Epithelial cell of esophagus (primary cell): ENCODE results near the gene ATP6V0B.

Experiments used
- DNase-seq: peaks from one replicate; pipeline ENCODE4 v3.0.0; 2010; ENCODE audit warnings: low read depth
- H3K4me3 ChIP-seq: 2 replicates; pipeline ENCODE4 v1.5.1; 2011; ENCODE audit warnings: mild to moderate bottlenecking, low read length, control low read depth
- TF ChIP-seq, protein P1 (sequence below): IDR thresholded peaks from 2 replicates; pipeline ENCODE4 v1.5.1; 2011; ENCODE audit warnings: low read depth, mild to moderate bottlenecking, low read length, control low read depth, inconsistent platforms; ENCODE audit not compliant: insufficient read depth; ENCODE audit errors: missing control alignments

ATP6V0B gene

DNA sequence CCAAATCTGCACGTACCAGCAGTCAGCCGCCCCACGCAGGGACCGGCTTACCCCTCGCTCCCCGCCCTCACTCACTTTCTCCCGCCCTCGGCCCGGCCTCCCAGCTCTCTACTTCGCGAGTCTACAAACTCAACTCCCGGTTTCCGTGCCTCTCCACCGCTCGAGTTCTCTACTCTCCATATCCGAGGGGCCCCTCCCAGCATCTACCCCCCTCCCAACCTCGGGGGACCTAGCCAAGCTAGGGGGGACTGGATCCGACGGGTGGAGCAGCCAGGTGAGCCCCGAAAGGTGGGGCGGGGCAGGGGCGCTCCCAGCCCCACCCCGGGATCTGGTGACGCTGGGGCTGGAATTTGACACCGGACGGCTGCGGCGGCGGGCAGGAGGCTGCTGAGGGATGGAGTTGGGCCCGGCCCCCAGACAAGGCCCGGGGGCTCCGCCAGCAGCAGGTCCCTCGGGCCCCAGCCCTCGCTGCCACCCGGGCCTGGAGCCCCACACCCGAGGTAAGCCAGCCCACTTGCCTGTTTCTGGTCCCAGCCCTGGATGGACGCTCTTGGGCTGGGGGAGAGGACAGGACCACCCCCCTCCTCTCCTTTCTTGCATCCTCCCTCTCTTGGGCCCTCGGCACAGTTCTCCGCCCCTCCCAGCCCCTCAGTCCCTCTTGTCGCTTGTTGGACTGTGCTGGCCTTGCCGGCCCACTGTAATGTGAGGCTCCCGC lies 41.2 kb upstream of the ATP6V0B start, which contains the start of gene ARTN:
TSS of gene ARTN (plus strand) at position 416 of the 715 bp plus-strand sequence. CDS start 1,856 bp downstream, outside the sequence.
- H3K4me3 ChIP-seq, result peak within 1 kb of the TSS; percentile 54
- TF ChIP-seq, protein P1, sequence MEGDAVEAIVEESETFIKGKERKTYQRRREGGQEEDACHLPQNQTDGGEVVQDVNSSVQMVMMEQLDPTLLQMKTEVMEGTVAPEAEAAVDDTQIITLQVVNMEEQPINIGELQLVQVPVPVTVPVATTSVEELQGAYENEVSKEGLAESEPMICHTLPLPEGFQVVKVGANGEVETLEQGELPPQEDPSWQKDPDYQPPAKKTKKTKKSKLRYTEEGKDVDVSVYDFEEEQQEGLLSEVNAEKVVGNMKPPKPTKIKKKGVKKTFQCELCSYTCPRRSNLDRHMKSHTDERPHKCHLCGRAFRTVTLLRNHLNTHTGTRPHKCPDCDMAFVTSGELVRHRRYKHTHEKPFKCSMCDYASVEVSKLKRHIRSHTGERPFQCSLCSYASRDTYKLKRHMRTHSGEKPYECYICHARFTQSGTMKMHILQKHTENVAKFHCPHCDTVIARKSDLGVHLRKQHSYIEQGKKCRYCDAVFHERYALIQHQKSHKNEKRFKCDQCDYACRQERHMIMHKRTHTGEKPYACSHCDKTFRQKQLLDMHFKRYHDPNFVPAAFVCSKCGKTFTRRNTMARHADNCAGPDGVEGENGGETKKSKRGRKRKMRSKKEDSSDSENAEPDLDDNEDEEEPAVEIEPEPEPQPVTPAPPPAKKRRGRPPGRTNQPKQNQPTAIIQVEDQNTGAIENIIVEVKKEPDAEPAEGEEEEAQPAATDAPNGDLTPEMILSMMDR, result no peak
- DNase-seq, result peak; percentile 69

DNA sequence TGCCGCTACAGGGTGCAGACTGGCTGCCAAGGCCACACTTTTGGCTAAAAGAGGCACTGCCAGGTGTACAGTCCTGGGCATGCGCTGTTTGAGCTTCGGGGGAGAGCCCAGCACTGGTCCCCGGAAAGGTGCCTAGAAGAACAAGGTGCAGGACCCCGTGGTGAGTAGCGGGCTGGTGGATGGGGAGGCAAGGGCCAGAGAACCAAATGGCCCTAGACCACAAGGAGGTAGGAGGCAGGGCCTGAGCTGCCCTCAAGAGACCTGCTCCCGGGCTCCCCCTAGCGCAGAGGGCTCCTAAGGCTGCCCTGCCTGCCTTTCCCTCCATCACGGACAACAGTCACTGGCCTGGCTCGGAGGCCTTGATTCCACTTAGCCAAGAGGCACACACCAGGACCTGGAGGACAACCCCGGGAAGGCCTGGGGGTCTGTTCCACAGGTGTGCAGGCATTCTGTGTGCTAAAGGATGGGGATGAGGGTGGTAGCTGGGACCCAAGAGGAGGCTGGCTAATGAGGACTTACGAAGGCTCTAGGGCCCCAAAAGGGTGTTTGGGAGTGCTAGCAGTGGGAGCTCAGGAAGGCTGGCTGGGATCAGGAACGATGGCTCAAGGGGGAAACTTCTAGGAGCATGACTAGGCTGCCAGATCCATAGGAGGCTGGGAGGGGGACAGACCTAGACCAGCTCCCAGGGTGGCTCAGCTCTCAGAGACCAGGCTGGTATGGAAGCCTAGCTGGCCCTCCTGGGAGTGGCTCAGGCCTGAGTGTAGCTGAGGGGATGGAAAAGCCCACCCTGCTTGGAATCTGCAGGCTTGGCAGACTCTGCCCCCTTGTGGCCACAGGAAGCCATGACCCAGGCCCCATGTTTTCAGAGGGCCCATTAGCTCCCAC lies 40.4 kb upstream of the ATP6V0B start:
- TF ChIP-seq, protein P1, result peak; percentile 91
- DNase-seq, result peak; percentile 80
- peak overlapping the region; percentile 54 for H3K4me3 ChIP-seq

DNA sequence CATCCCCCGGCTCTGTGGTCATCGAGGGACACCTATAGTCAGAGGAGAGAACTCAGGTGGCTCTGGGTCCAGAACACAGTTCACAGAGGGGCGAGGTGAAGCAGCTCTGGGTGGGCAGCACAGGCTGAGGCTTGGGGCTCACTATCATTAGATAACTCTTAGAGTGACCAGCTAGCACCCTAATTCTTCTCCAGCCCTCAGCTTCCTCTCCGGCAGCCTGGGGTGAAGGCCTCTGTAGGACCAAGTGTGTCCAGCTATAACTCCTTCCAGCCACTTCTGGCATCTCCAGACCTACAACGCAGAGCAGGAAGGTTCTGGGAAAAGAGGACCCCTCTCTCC lies 39.8 kb upstream of the ATP6V0B start:
- TF ChIP-seq, protein P1, result no peak
- DNase-seq, result no peak
- peak overlapping the region; percentile 54 for H3K4me3 ChIP-seq

DNA sequence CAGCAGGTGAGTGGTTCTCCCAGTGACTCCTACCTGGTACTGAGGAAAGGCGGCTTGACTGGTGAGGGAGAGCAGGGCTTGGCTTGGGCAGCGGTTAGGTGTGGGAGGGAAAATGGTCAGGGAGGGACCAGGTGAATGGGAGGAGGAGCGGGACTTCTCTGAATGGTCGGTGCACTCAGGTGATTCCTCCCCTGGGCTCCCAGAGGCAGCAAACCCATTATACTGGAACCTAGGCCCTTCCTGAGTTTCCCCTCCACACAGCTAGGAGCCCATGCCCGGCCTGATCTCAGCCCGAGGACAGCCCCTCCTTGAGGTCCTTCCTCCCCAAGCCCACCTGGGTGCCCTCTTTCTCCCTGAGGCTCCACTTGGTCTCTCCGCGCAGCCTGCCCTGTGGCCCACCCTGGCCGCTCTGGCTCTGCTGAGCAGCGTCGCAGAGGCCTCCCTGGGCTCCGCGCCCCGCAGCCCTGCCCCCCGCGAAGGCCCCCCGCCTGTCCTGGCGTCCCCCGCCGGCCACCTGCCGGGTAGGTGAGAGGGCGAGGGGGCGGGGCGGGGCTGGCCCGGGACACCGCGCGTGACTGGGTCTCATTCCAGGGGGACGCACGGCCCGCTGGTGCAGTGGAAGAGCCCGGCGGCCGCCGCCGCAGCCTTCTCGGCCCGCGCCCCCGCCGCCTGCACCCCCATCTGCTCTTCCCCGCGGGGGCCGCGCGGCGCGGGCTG lies 38.9 kb upstream of the ATP6V0B start:
- TF ChIP-seq, protein P1, result no peak
- peak overlapping the region; percentile 54 for H3K4me3 ChIP-seq
- DNase-seq, result peak; percentile 94

GRCh38 chr1:43936431-43937151 lies 38.2 kb upstream of the ATP6V0B start:
- H3K4me3 ChIP-seq, result peak overlapping the region; percentile 37
- DNase-seq, result peak; percentile 17
- TF ChIP-seq, protein P1, result no peak

DNA sequence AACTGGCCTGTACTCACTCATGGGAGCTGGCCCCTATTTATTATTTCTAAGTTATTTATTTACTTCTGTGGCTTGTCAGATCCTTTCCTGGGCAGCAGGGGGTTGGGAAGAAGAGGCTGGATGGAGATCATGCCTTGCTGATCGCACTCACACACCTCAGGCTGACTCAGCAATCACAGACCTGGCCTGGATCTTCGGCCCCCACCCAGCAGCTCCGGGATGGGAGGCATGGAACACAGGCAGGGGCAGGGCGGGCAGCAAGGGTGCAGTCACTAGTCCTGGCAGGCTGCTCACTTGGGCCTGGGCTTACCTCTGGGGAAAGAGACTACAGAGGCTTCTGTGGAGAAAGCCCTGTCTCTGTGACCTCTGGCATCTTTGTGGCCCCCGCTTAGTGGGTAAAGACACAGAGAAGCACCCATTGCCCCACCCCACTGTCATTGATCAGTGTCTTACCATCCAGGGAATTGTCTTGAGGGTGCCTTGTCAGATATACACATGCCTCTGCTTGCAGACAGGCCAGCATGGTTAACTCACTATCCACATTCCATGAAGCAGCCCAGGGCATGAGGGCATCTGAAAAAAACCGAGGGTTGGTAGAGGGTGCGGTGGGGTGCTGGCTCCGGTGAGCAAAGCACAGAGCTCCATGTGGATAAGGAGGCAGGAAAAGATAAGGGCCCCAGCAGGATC lies 37.4 kb upstream of the ATP6V0B start:
- DNase-seq, result peak; percentile 86
- peak overlapping the region; percentile 37 for H3K4me3 ChIP-seq
- TF ChIP-seq, protein P1, result no peak
